Calu3 (cell line): ENCODE results near the gene ENPEP. TPM values are rescaled to one million over a fixed set of nuclear protein-coding genes. Genes with fewer than 3 reads are reported as not detected.
"Not testable (repeated sequence)": the region's sequence is repeated elsewhere in the genome, so short reads cannot be mapped to it uniquely, and the experiment has no call there.

Experiments
- BruUV-seq: library from RNA; stranded (reverse); fragments of 400-500 nt; replicated peaks from 2 replicates; lab custom pipeline; 2021; lab: Mats Ljungman, UMichigan
- CTCF ChIA-PET: fragments of 300-600 bp; sonication (Branson Sonifier 250); formaldehyde crosslinking; loops from one replicate; lab custom pipeline; 2022; ENCODE audit warnings: antibody characterized with exemption; lab: Charles Lee
- DNase-seq: peaks from one replicate; pipeline ENCODE4 v3.0.0; 2022
- H3K27ac Mint-ChIP-seq: one replicate; pipeline ENCODE4 v1.8.0; 2022; ENCODE audit warnings: mixed read lengths; ENCODE audit not compliant: unreplicated experiment
- H3K27me3 Mint-ChIP-seq: one replicate; pipeline ENCODE4 v1.8.0; 2022; ENCODE audit warnings: mixed read lengths; ENCODE audit not compliant: unreplicated experiment
- H3K36me3 Mint-ChIP-seq: one replicate; pipeline ENCODE4 v1.8.0; 2022; ENCODE audit warnings: mild to moderate bottlenecking, moderate library complexity, mixed read lengths; ENCODE audit not compliant: insufficient read depth, unreplicated experiment
- H3K4me1 Mint-ChIP-seq: one replicate; pipeline ENCODE4 v1.8.0; 2022; ENCODE audit warnings: mild to moderate bottlenecking, low read depth, mixed read lengths; ENCODE audit not compliant: unreplicated experiment
- H3K4me3 Mint-ChIP-seq: one replicate; pipeline ENCODE4 v1.8.0; 2022; ENCODE audit warnings: mild to moderate bottlenecking, low read depth, moderate library complexity, mixed read lengths; ENCODE audit not compliant: unreplicated experiment
- H3K9me3 Mint-ChIP-seq: one replicate; pipeline ENCODE4 v1.8.0; 2022; ENCODE audit warnings: low read depth, mixed read lengths; ENCODE audit not compliant: unreplicated experiment
- intact Hi-C: fragments of 100-400 bp; cut with micrococcal nuclease; formaldehyde crosslinking; loops from one replicate; pipeline ENCODE4 v1.10.0; 2022; ENCODE audit not compliant: unreplicated experiment
- total RNA-seq: library from RNA; stranded (reverse); gene quantifications from 2 replicates; pipeline ENCODE4 v1.2.3, GENCODE V29; 2022
- TF ChIP-seq, protein P1 (sequence below): fragments of 200-600 bp; IDR thresholded peaks from one replicate; pipeline ENCODE4 v1.8.0; 2022; ENCODE audit warnings: antibody characterized with exemption; ENCODE audit not compliant: unreplicated experiment

ENPEP gene
- total RNA-seq, 1 experiment from 2014 or later, result not detected

DNA sequence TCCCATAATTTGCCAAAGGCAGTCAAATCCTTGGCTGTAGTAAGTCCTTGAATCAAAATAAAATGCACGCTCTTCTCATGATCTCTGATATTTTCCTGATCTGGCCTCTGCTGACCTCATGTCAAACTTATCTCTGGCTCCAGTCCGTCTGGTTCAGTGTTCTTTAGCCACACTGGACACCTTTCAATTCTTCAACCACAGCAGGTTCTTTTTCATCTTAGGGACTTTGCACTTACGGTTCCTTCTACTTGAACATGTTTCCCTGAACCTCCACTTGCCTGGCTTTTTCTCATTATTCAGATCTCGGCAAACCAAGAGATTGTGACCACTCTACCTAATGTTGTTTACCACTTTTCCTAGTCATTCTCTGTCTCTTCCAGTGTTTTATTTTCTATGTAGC is 10.3 kb downstream of the ENPEP start:
- H3K4me3 Mint-ChIP-seq, result no peak overlapping the region
- H3K27me3 Mint-ChIP-seq, result no peaks in the 10 kb centered on the region
- no peaks in the 10 kb centered on the region for H3K9me3 Mint-ChIP-seq
- H3K4me1 Mint-ChIP-seq, result peaks cover 11% of the 10 kb centered on the region
- no TSS peak for BruUV-seq
- TF ChIP-seq, protein P1, sequence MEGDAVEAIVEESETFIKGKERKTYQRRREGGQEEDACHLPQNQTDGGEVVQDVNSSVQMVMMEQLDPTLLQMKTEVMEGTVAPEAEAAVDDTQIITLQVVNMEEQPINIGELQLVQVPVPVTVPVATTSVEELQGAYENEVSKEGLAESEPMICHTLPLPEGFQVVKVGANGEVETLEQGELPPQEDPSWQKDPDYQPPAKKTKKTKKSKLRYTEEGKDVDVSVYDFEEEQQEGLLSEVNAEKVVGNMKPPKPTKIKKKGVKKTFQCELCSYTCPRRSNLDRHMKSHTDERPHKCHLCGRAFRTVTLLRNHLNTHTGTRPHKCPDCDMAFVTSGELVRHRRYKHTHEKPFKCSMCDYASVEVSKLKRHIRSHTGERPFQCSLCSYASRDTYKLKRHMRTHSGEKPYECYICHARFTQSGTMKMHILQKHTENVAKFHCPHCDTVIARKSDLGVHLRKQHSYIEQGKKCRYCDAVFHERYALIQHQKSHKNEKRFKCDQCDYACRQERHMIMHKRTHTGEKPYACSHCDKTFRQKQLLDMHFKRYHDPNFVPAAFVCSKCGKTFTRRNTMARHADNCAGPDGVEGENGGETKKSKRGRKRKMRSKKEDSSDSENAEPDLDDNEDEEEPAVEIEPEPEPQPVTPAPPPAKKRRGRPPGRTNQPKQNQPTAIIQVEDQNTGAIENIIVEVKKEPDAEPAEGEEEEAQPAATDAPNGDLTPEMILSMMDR, result no peak
- intact Hi-C loops, result no loop called here
- H3K36me3 Mint-ChIP-seq, result no peaks in the 10 kb centered on the region
- CTCF ChIA-PET, result no interaction called here
- no peak for DNase-seq
- no peak overlapping the region for H3K27ac Mint-ChIP-seq

DNA sequence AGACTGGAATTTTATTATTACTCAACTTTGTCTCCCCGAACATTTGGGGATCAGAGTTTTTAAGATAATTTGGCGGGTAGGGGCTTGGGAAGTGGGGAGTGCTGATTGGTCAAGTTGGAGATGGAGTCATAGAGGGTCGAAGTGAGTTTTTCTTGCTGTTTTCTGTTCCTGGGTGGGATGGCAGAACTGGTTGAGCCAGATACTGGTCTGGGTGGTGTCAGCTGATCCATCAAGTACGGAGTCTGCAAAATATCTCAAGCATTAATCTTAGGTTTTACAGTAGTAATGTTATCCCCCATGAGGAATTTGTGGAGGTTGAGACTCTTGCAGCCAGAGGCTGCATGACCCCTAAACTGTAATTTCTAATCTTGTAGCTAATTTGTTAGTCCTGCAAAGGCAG is 10.9 kb downstream of the ENPEP start:
- DNase-seq, CTCF ChIA-PET, H3K36me3 Mint-ChIP-seq, H3K9me3 Mint-ChIP-seq, H3K4me3 Mint-ChIP-seq, H3K27me3 Mint-ChIP-seq, intact Hi-C loops, BruUV-seq, H3K27ac Mint-ChIP-seq: not testable (repeated sequence)
- H3K4me1 Mint-ChIP-seq, result peaks cover 11% of the 10 kb centered on the region

DNA sequence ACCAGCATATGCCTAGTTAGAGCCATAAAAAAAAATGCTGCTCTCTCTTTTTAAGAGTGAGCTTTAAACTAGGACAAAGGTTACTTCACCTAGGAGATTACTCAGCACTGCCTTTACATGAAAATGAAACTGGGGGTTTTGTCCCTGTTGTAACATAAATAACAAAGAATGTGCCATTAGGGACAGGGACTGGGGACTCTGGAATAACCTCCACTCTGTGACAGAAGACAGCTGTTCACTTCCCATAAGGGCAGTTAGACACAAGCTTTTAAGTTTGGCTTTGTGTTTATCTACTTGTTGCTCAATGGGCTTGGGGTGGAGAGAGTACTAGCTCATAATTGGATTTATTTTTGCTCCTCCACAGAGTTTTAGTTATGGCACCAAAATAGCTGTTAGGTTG is 11.9 kb downstream of the ENPEP start:
- Mint-ChIP-seq H3K36me3 (no peaks in the 10 kb centered on the region), H3K9me3 (no peaks in the 10 kb centered on the region), H3K27me3 (no peaks in the 10 kb centered on the region), H3K4me1 (peaks cover 11% of the 10 kb centered on the region), H3K4me3 (no peak overlapping the region), H3K27ac (no peak overlapping the region)
- DNase-seq, result no peak
- TF ChIP-seq, protein P1, result no peak
- CTCF ChIA-PET, result interaction anchor here (0.6 kb wide), 1 partner anchor 172 kb away, joined by 4 read pairs; no protein-coding TSS in a partner anchor
- BruUV-seq, result no TSS peak
- intact Hi-C loops, result no loop called here

DNA sequence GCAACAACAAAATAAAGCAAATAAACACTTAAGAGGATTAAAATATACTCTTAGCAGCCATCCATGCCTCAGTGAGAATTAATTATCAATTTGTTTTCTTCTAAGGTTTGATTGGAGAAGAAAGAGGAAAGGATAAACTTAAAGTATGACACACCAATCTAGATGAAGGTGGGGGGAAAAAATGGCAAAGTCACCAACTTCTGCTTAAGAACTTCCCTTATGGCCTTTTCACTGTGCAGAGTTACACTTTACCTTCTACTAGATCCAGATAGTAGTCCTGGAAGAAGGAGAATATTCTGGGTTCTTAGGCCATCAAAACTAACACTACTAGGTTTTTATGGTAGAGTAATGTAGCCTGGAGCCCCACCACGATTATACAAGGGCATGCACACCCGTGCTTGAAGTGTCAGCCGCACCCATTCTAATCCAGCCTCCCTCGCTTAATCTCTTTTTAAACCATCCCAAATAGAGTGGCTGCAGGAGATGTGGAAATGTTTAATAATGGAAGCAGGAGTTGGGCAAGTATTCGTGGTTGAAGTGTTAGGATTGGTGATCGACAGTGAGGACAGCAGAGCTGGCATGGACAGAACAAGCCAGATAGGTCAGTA is 14.1 kb downstream of the ENPEP start:
- no peak overlapping the region for H3K4me3 Mint-ChIP-seq
- no peak overlapping the region for H3K27ac Mint-ChIP-seq
- BruUV-seq, result no TSS peak
- no peaks in the 10 kb centered on the region for H3K27me3 Mint-ChIP-seq
- CTCF ChIA-PET, result no interaction called here
- no peak for DNase-seq
- intact Hi-C loops, result no loop called here
- no peaks in the 10 kb centered on the region for H3K9me3 Mint-ChIP-seq
- H3K36me3 Mint-ChIP-seq, result no peaks in the 10 kb centered on the region
- TF ChIP-seq, protein P1, result no peak
- H3K4me1 Mint-ChIP-seq, result peaks cover 11% of the 10 kb centered on the region

DNA sequence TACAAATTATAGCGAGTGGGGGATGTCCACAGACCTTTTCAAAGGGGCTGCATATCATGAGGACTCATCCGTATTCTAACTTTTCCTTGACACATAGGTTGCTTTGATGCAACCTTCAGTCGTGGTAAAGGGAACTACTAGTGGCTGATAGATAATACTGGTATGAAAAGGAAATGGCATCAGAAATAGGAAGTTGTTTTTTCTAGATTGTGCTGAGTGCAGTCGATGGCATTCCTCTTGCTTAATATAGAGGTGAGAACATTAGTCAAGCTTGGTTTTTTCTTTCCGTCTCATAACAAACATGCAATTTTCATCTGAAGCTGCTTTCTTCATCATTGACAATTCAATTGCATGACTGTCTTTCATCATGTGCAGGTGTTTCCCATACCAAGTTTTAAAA is 16.6 kb downstream of the ENPEP start:
- Mint-ChIP-seq H3K27ac (no peak overlapping the region), H3K27me3 (no peaks in the 10 kb centered on the region), H3K9me3 (no peaks in the 10 kb centered on the region), H3K4me3 (no peak overlapping the region), H3K4me1 (no peaks in the 10 kb centered on the region), H3K36me3 (no peaks in the 10 kb centered on the region)
- DNase-seq, result no peak
- CTCF ChIA-PET, result no interaction called here
- intact Hi-C loops, result no loop called here
- TF ChIP-seq, protein P1, result no peak
- BruUV-seq, result no TSS peak
